Measurements from ENCODE around the gene PRCC. TPM values are rescaled to one million over a fixed set of nuclear protein-coding genes. Genes with fewer than 3 reads are reported as not detected.

The PRCC gene
- total RNA-seq, 4 donors from 2014 or later: 33.4 to 41.0 (median 33.9) TPM

- no peaks in the 10 kb centered on the region for H3K9me3 ChIP-seq
- no peaks in the 10 kb centered on the region for H3K36me3 ChIP-seq
- peaks cover 18% of the 10 kb centered on the region for H3K27me3 ChIP-seq
- peak; percentile 64 for ATAC-seq
- H3K27ac ChIP-seq: peak overlapping the region in 2 of 4 donors; percentile 64 to 76
- TF ChIP-seq EP300 (IDR thresholded peaks at IDR 0.05): no peak
- TF ChIP-seq, protein P1, sequence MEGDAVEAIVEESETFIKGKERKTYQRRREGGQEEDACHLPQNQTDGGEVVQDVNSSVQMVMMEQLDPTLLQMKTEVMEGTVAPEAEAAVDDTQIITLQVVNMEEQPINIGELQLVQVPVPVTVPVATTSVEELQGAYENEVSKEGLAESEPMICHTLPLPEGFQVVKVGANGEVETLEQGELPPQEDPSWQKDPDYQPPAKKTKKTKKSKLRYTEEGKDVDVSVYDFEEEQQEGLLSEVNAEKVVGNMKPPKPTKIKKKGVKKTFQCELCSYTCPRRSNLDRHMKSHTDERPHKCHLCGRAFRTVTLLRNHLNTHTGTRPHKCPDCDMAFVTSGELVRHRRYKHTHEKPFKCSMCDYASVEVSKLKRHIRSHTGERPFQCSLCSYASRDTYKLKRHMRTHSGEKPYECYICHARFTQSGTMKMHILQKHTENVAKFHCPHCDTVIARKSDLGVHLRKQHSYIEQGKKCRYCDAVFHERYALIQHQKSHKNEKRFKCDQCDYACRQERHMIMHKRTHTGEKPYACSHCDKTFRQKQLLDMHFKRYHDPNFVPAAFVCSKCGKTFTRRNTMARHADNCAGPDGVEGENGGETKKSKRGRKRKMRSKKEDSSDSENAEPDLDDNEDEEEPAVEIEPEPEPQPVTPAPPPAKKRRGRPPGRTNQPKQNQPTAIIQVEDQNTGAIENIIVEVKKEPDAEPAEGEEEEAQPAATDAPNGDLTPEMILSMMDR (IDR thresholded peaks at IDR 0.05): peak in 3 of 4 experiments; percentile 55 to 77 (median 64)
- 40% methylated on average over 2 of the region's 60 CpGs; no CpG with 5 or more reads in 1 of the 2 donors for WGBS, 2 donors (ENCODE audit: low coverage in 1 of 2)
- peaks cover 0 to 22% (median 18%) of the 10 kb centered on the region in 3 donors for H3K4me1 ChIP-seq
- peak overlapping the region; percentile 15 to 51 for H3K4me3 ChIP-seq
Measured at GRCh38 chr1:156813750-156814570, 46.6 kb downstream of the PRCC start.

DNA sequence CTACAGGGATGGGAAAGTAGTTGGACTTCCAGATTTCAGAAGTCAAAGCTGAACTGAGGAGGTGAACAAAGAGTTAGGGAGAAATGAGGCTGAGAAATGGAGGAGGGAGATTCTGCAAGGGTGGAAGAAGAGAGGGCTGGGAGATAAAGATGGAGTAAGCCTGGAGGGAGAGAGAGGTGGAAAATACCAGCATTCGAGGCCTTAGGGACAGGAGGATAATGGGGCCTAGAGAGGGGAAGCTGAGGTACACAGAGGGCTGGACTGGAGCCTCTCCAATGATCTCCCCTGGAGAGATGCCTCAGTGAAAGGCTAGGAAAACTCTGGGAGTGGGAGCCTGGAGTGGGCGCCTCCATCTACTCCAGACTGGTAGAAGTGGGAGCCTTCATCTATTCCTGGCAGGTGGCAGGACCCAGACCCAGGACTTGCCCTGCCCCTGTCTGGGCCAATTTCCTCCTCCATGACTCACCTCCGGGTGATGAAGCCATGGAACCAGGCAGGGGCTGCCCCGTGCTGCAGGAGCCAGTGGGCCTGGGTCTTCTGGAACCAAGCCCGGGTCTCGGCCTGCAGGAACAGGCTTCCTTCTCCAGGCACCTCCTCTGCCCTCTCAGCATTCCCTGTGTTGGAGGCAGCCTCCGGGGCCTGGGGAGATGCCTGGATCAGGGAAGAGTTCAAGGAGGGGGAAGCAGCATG lies 47.4 kb downstream of the PRCC start:
- TF ChIP-seq, protein P1 (IDR thresholded peaks at IDR 0.05): no peak
- TF ChIP-seq POLR2AphosphoS5 (IDR thresholded peaks at IDR 0.05) (no peak), EP300 (IDR thresholded peaks at IDR 0.05) (no peak), POLR2A (IDR thresholded peaks at IDR 0.05) (no peak)
- no peaks in the 10 kb centered on the region for H3K9me3 ChIP-seq
- WGBS, 2 donors (ENCODE audit: low coverage in 1 of 2): 56 to 100% methylated on average over 1 to 2 of the region's 7 CpGs
- peaks cover 0 to 22% (median 18%) of the 10 kb centered on the region in 3 donors for H3K4me1 ChIP-seq
- H3K4me3 ChIP-seq: no peak overlapping the region
- H3K27ac ChIP-seq: peak overlapping the region in 3 of 4 donors; percentile 64 to 76 (median 75)
- H3K27me3 ChIP-seq: peaks cover 18% of the 10 kb centered on the region
- ATAC-seq: no peak
- no peaks in the 10 kb centered on the region for H3K36me3 ChIP-seq

GRCh38 chr1:156815307-156815826 lies 48.0 kb downstream of the PRCC start:
- Histone ChIP-seq H3K9me3 (no peaks in the 10 kb centered on the region), H3K36me3 (no peaks in the 10 kb centered on the region), H3K4me3 (peak overlapping the region in 1 of 2 donors; percentile 38), H3K27ac (peak overlapping the region in 3 of 4 donors; percentile 64 to 76 (median 75)), H3K27me3 (peaks cover 18% of the 10 kb centered on the region), H3K4me1 (peaks cover 0 to 22% (median 18%) of the 10 kb centered on the region in 3 donors)
- peak; percentile 10 to 14 for TF ChIP-seq POLR2A (IDR thresholded peaks at IDR 0.05)
- peak; percentile 50 for TF ChIP-seq POLR2AphosphoS5 (IDR thresholded peaks at IDR 0.05)
- TF ChIP-seq, protein P1 (IDR thresholded peaks at IDR 0.05): peak in 1 of 4 experiments; percentile 12
- no peak for TF ChIP-seq EP300 (IDR thresholded peaks at IDR 0.05)
- 45 to 52% methylated on average over 2 of the region's 5 CpGs for WGBS, 2 donors (ENCODE audit: low coverage in 1 of 2)
- peak; percentile 93 for ATAC-seq

- ATAC-seq: no peak
- Histone ChIP-seq H3K4me3 (peak overlapping the region in 1 of 2 donors; percentile 38), H3K36me3 (no peaks in the 10 kb centered on the region)
Measured at GRCh38 chr1:156815961-156816422, 48.7 kb downstream of the PRCC start.

More at GRCh38 chr1:156815961-156816422, 48.7 kb downstream of the PRCC start:
- no peaks in the 10 kb centered on the region for H3K9me3 ChIP-seq
- H3K27me3 ChIP-seq: peaks cover 14% of the 10 kb centered on the region
- peaks cover 0 to 22% (median 18%) of the 10 kb centered on the region in 3 donors for H3K4me1 ChIP-seq
- peak overlapping the region in 3 of 4 donors; percentile 64 to 76 (median 75) for H3K27ac ChIP-seq
- TF ChIP-seq, protein P1 (IDR thresholded peaks at IDR 0.05): no peak
- no peak for TF ChIP-seq POLR2AphosphoS5 (IDR thresholded peaks at IDR 0.05)
- no peak for TF ChIP-seq EP300 (IDR thresholded peaks at IDR 0.05)
- no peak for TF ChIP-seq POLR2A (IDR thresholded peaks at IDR 0.05)
- WGBS, 2 donors (ENCODE audit: low coverage in 1 of 2): no CpG with 5 or more reads among the region's 10 CpGs
